Heart right ventricle (tissue), 12 donors: ENCODE data around the gene UCHL1. TPM values are rescaled to one million over a fixed set of nuclear protein-coding genes. Genes with fewer than 3 reads are reported as not detected.

Experiments used
- polyA plus RNA-seq, 2 donors: library from polyadenylated mRNA; stranded (reverse); fragments of 200-250 nt; gene quantifications; one replicate each; pipeline ENCODE4 v1.2.3, GENCODE V29; 2013
- total RNA-seq, 10 donors: library from RNA; stranded (reverse); fragmentation: NEBNext Ultra II Directional in 3 of 10; extraction: Animal tissue kit (Norgen Biotek cat#: 25700) in 3 of 10; gene quantifications; one replicate each; pipeline versions ENCODE4 v1.2.1 to v1.2.4, GENCODE V29; 2021 to 2023
- donor health status: ischemic (EF 13 %, LVEDD 7.1; RV severe dilation, severe dysfunction).
- donor health status: healthy with polysubstance abuse.
- donor health status: DM: no; HTN: yes; CAD: no.
- donor health status: DM: no; HTN: no; CAD: no.
- donor health status: ischemic (EF 25% LVEDD 6.9; RV normal size, moderate dysfunction).
- donor health status: ischemic (EF 25% LVEDD 5.7; RV mildly dilated, moderate dysfunction).
- donor health status: healthy.
- donor health status: nonischemic (EF 11% LVEDD 7.7; RV severe dilation, severe dysfunction).
- donor health status: DM: yes; HTN: yes; CAD: no.
- donor health status: PGD.
- donor health status: ischemic (EF 29% LVEDD 5.4; RV normal size, mild dysfunction).
- donor health status: nonischemic (EF 23%, LVEDD 6.1; RV moderate dilation, normal function).

UCHL1 gene
- total and polyA plus RNA-seq, 12 donors: 3.2 to 75.9 (median 10.3) TPM

Other genes starting within 250 kb of the UCHL1 start
- gene APBB2, start 42.4 kb upstream of the UCHL1 start, total RNA-seq: 10 to 100 TPM; 22.3 to 35.4 (median 27.8) TPM
- gene APBB2, start 42.4 kb upstream of the UCHL1 start, polyA plus RNA-seq: 10 to 100 TPM in 1 of 2 donors, 1 to 10 TPM in 1; 5.2 to 12.0 TPM